Endothelial cell (in vitro differentiated cells): ENCODE data around the gene STK32C. TPM values are rescaled to one million over a fixed set of nuclear protein-coding genes. Genes with fewer than 3 reads are reported as not detected.
A peak's percentile ranks its signal among the peaks of the same experiment; 100 is the strongest.
"Not testable (repeated sequence)": the region's sequence is repeated elsewhere in the genome, so short reads cannot be mapped to it uniquely, and the experiment has no call there.

Experiments used
- DNase-seq: peaks from one replicate; pipeline ENCODE4 v3.0.0; 2021; ENCODE audit warnings: low spot score
- H3K27ac Mint-ChIP-seq: one replicate; pipeline ENCODE4 v1.8.0; 2021; ENCODE audit warnings: mixed read lengths, inconsistent platforms; ENCODE audit not compliant: unreplicated experiment
- H3K27me3 Mint-ChIP-seq: one replicate; pipeline ENCODE4 v1.8.0; 2021; ENCODE audit warnings: mild to moderate bottlenecking, moderate library complexity, mixed read lengths, inconsistent platforms; ENCODE audit not compliant: unreplicated experiment
- H3K36me3 Mint-ChIP-seq: one replicate; pipeline ENCODE4 v1.8.0; 2021; ENCODE audit warnings: mild to moderate bottlenecking, low read depth, mixed read lengths, inconsistent platforms; ENCODE audit not compliant: unreplicated experiment
- H3K4me1 Mint-ChIP-seq: one replicate; pipeline ENCODE4 v1.8.0; 2021; ENCODE audit warnings: mild to moderate bottlenecking, mixed read lengths, inconsistent platforms; ENCODE audit not compliant: unreplicated experiment
- H3K4me3 Mint-ChIP-seq: one replicate; pipeline ENCODE4 v1.8.0; 2021; ENCODE audit warnings: mild to moderate bottlenecking, mixed read lengths, inconsistent platforms; ENCODE audit not compliant: unreplicated experiment
- H3K9me3 Mint-ChIP-seq: one replicate; pipeline ENCODE4 v1.8.0; 2021; ENCODE audit warnings: mixed read lengths, inconsistent platforms; ENCODE audit not compliant: unreplicated experiment
- CTCF ChIP-seq: fragments of 200-600 bp; sonication (generic); IDR thresholded peaks from one replicate; pipeline ENCODE4 v1.5.0; 2021; ENCODE audit warnings: antibody characterized with exemption; ENCODE audit not compliant: unreplicated experiment
- total RNA-seq: library from RNA; stranded (reverse); fragmentation: NEBNext Ultra II Directional; extraction: Animal tissue kit (Norgen Biotek cat#: 25700); gene quantifications from one replicate; pipeline ENCODE4 v1.2.1, GENCODE V29; 2021; ENCODE audit not compliant: unreplicated experiment

Gene STK32C
- total RNA-seq, 1 donor from 2014 or later = 12.6 TPM

GRCh38 chr10:132223611-132224342 is 84.0 kb downstream of the STK32C start:
- Mint-ChIP-seq H3K4me1 (no peaks in the 10 kb centered on the region), H3K9me3 (no peaks in the 10 kb centered on the region), H3K36me3 (peaks cover 5% of the 10 kb centered on the region), H3K27ac (no peak overlapping the region), H3K27me3 (peaks cover 13% of the 10 kb centered on the region), H3K4me3 (no peak overlapping the region)
- TF ChIP-seq CTCF = no peak
- no peak for DNase-seq

GRCh38 chr10:132223156-132223590 is 84.6 kb downstream of the STK32C start:
- H3K4me3 Mint-ChIP-seq = no peak overlapping the region
- H3K27me3 Mint-ChIP-seq = peaks cover 10% of the 10 kb centered on the region
- peaks cover 5% of the 10 kb centered on the region for H3K36me3 Mint-ChIP-seq
- TF ChIP-seq CTCF = no peak
- no peak overlapping the region for H3K27ac Mint-ChIP-seq
- DNase-seq = peak; percentile 79
- no peaks in the 10 kb centered on the region for H3K4me1 Mint-ChIP-seq
- H3K9me3 Mint-ChIP-seq = no peaks in the 10 kb centered on the region

GRCh38 chr10:132222726-132223125 is 85.0 kb downstream of the STK32C start:
- H3K36me3 Mint-ChIP-seq = peaks cover 5% of the 10 kb centered on the region

GRCh38 chr10:132220996-132221395 is 86.8 kb downstream of the STK32C start:
- DNase-seq, H3K36me3 Mint-ChIP-seq, H3K27ac Mint-ChIP-seq, H3K9me3 Mint-ChIP-seq, H3K27me3 Mint-ChIP-seq, H3K4me1 Mint-ChIP-seq: not testable (repeated sequence)
- H3K4me3 Mint-ChIP-seq = peak overlapping the region; percentile 39

More at GRCh38 chr10:132222726-132223125, 85.0 kb downstream of the STK32C start:
- Mint-ChIP-seq H3K27ac (no peak overlapping the region), H3K4me3 (no peak overlapping the region), H3K4me1 (no peaks in the 10 kb centered on the region), H3K27me3 (peaks cover 10% of the 10 kb centered on the region), H3K9me3 (peaks cover 1% of the 10 kb centered on the region)
- DNase-seq = no peak
- TF ChIP-seq CTCF = no peak

- Mint-ChIP-seq H3K36me3 (peaks cover 14% of the 10 kb centered on the region), H3K4me1 (no peaks in the 10 kb centered on the region), H3K9me3 (peaks cover 5% of the 10 kb centered on the region), H3K27ac (no peak overlapping the region), H3K27me3 (peaks cover 6% of the 10 kb centered on the region), H3K4me3 (no peak overlapping the region)
- no peak for TF ChIP-seq CTCF
- DNase-seq = no peak
Observed at GRCh38 chr10:132220061-132220460, 87.7 kb downstream of the STK32C start.
